MM.1S (cell line): ENCODE data around the gene DGCR8.

Experiments used
- EZH2 ChIP-seq: fragments of 300-600 bp; sonication (generic); optimal IDR thresholded peaks from 2 replicates; pipeline ENCODE3; 2017; ENCODE audit warnings: low read depth, mild to moderate bottlenecking, antibody characterized with exemption, low read length, mixed read lengths
- TF ChIP-seq, protein P1 (sequence below): fragments of 300-600 bp; sonication (generic); IDR thresholded peaks from 2 replicates; pipeline ENCODE4 v1.5.1; 2016; ENCODE audit warnings: antibody characterized with exemption, low read length, mixed read lengths

DNA sequence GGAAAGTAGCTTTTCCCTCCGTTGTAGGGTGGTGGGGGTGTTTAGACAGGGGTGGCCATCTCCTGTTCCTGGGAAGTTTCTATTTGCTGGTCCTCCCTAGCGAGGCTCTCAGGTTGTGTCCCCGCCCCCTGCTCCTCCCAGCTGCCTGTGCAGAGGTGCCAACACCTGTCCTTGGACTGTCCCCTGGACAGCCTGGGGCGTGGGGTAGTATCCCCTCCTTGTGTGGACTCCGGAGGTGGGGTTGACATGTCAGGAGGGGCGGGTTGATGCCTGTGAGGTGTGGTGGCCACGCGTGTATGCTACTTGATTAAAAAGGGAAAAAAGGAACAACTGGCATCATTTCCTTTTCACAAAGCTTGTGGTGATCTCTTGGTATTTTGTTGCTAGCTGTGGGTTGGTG lies 21.6 kb downstream of the DGCR8 start:
- TF ChIP-seq, protein P1, sequence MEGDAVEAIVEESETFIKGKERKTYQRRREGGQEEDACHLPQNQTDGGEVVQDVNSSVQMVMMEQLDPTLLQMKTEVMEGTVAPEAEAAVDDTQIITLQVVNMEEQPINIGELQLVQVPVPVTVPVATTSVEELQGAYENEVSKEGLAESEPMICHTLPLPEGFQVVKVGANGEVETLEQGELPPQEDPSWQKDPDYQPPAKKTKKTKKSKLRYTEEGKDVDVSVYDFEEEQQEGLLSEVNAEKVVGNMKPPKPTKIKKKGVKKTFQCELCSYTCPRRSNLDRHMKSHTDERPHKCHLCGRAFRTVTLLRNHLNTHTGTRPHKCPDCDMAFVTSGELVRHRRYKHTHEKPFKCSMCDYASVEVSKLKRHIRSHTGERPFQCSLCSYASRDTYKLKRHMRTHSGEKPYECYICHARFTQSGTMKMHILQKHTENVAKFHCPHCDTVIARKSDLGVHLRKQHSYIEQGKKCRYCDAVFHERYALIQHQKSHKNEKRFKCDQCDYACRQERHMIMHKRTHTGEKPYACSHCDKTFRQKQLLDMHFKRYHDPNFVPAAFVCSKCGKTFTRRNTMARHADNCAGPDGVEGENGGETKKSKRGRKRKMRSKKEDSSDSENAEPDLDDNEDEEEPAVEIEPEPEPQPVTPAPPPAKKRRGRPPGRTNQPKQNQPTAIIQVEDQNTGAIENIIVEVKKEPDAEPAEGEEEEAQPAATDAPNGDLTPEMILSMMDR, result no peak
- no peak for TF ChIP-seq EZH2
